ENCODE data around the gene COL6A3.

The COL6A3 gene

GRCh38 chr2:237383991-237384671 lies 29.8 kb downstream of the COL6A3 start:
- Mint-ChIP-seq H3K4me3 (no peak overlapping the region), H3K9me3 (no peaks in the 10 kb centered on the region), H3K36me3 (no peaks in the 10 kb centered on the region), H3K4me1 (no peaks in the 10 kb centered on the region), H3K27me3 (no peaks in the 10 kb centered on the region), H3K27ac (no peak overlapping the region)

- Mint-ChIP-seq H3K36me3 (no peaks in the 10 kb centered on the region), H3K9me3 (no peaks in the 10 kb centered on the region), H3K27me3 (no peaks in the 10 kb centered on the region), H3K27ac (no peak overlapping the region), H3K4me3 (no peak overlapping the region), H3K4me1 (no peaks in the 10 kb centered on the region)
Observed at GRCh38 chr2:237380768-237381167, 33.2 kb downstream of the COL6A3 start.

- H3K27me3 Mint-ChIP-seq = no peaks in the 10 kb centered on the region
- H3K4me1 Mint-ChIP-seq = no peaks in the 10 kb centered on the region
- peaks cover 1% of the 10 kb centered on the region for H3K36me3 Mint-ChIP-seq
- H3K4me3 Mint-ChIP-seq = no peak overlapping the region
- H3K9me3 Mint-ChIP-seq = no peaks in the 10 kb centered on the region
- no peak overlapping the region for H3K27ac Mint-ChIP-seq
Observed at GRCh38 chr2:237379636-237380035, 34.3 kb downstream of the COL6A3 start.

GRCh38 chr2:237378650-237379049 lies 35.3 kb downstream of the COL6A3 start:
- Mint-ChIP-seq H3K4me1 (no peaks in the 10 kb centered on the region), H3K27me3 (no peaks in the 10 kb centered on the region), H3K27ac (no peak overlapping the region)

GRCh38 chr2:237374284-237375060 lies 39.5 kb downstream of the COL6A3 start:
- no peaks in the 10 kb centered on the region for H3K9me3 Mint-ChIP-seq
- H3K27me3 Mint-ChIP-seq = no peaks in the 10 kb centered on the region
- no peak overlapping the region for H3K4me3 Mint-ChIP-seq
- peaks cover 1% of the 10 kb centered on the region for H3K36me3 Mint-ChIP-seq
- H3K4me1 Mint-ChIP-seq = no peaks in the 10 kb centered on the region
- no peak overlapping the region for H3K27ac Mint-ChIP-seq

More at GRCh38 chr2:237378650-237379049, 35.3 kb downstream of the COL6A3 start:
- Mint-ChIP-seq H3K36me3 (peaks cover 1% of the 10 kb centered on the region), H3K9me3 (no peaks in the 10 kb centered on the region), H3K4me3 (no peak overlapping the region)

GRCh38 chr2:237371856-237372255 lies 42.1 kb downstream of the COL6A3 start:
- no peaks in the 10 kb centered on the region for H3K9me3 Mint-ChIP-seq
- H3K27ac Mint-ChIP-seq = no peak overlapping the region
- peaks cover 1% of the 10 kb centered on the region for H3K36me3 Mint-ChIP-seq
- H3K4me3 Mint-ChIP-seq = no peak overlapping the region
- H3K27me3 Mint-ChIP-seq = no peaks in the 10 kb centered on the region
- no peaks in the 10 kb centered on the region for H3K4me1 Mint-ChIP-seq

GRCh38 chr2:237365671-237366070 lies 48.3 kb downstream of the COL6A3 start:
- H3K9me3 Mint-ChIP-seq = no peaks in the 10 kb centered on the region
- no peak overlapping the region for H3K4me3 Mint-ChIP-seq
- no peaks in the 10 kb centered on the region for H3K27me3 Mint-ChIP-seq
- H3K36me3 Mint-ChIP-seq = peaks cover 8% of the 10 kb centered on the region
- H3K4me1 Mint-ChIP-seq = no peaks in the 10 kb centered on the region
- H3K27ac Mint-ChIP-seq = no peak overlapping the region

GRCh38 chr2:237364655-237365054 lies 49.3 kb downstream of the COL6A3 start:
- Mint-ChIP-seq H3K27ac (no peak overlapping the region), H3K27me3 (no peaks in the 10 kb centered on the region), H3K9me3 (no peaks in the 10 kb centered on the region), H3K4me3 (no peak overlapping the region), H3K4me1 (no peaks in the 10 kb centered on the region), H3K36me3 (peaks cover 8% of the 10 kb centered on the region)

- no peak overlapping the region for H3K4me3 Mint-ChIP-seq
Observed at GRCh38 chr2:237361194-237362004, 52.6 kb downstream of the COL6A3 start.

GRCh38 chr2:237359894-237360780 lies 53.8 kb downstream of the COL6A3 start:
- Mint-ChIP-seq H3K9me3 (no peaks in the 10 kb centered on the region), H3K4me3 (no peak overlapping the region), H3K27me3 (no peaks in the 10 kb centered on the region), H3K4me1 (no peaks in the 10 kb centered on the region), H3K27ac (no peak overlapping the region), H3K36me3 (peaks cover 2% of the 10 kb centered on the region)

More at GRCh38 chr2:237361194-237362004, 52.6 kb downstream of the COL6A3 start:
- Mint-ChIP-seq H3K36me3 (peaks cover 5% of the 10 kb centered on the region), H3K9me3 (no peaks in the 10 kb centered on the region), H3K4me1 (no peaks in the 10 kb centered on the region), H3K27me3 (no peaks in the 10 kb centered on the region), H3K27ac (no peak overlapping the region)

- Mint-ChIP-seq H3K4me1 (no peaks in the 10 kb centered on the region), H3K27me3 (no peaks in the 10 kb centered on the region), H3K9me3 (no peaks in the 10 kb centered on the region), H3K27ac (no peak overlapping the region), H3K4me3 (no peak overlapping the region), H3K36me3 (peaks cover 2% of the 10 kb centered on the region)
Observed at GRCh38 chr2:237359518-237359840, 54.5 kb downstream of the COL6A3 start.

GRCh38 chr2:237358721-237359517 lies 55.0 kb downstream of the COL6A3 start:
- Mint-ChIP-seq H3K4me1 (no peaks in the 10 kb centered on the region), H3K9me3 (no peaks in the 10 kb centered on the region), H3K4me3 (no peak overlapping the region), H3K36me3 (peaks cover 2% of the 10 kb centered on the region), H3K27ac (no peak overlapping the region), H3K27me3 (no peaks in the 10 kb centered on the region)

GRCh38 chr2:237355701-237356100 lies 58.3 kb downstream of the COL6A3 start:
- H3K4me3 Mint-ChIP-seq = no peak overlapping the region
- no peaks in the 10 kb centered on the region for H3K9me3 Mint-ChIP-seq
- H3K27ac Mint-ChIP-seq = no peak overlapping the region
- H3K36me3 Mint-ChIP-seq = no peaks in the 10 kb centered on the region
- no peaks in the 10 kb centered on the region for H3K27me3 Mint-ChIP-seq
- no peaks in the 10 kb centered on the region for H3K4me1 Mint-ChIP-seq

- no peak overlapping the region for H3K27ac Mint-ChIP-seq
- H3K4me1 Mint-ChIP-seq = no peaks in the 10 kb centered on the region
- no peaks in the 10 kb centered on the region for H3K9me3 Mint-ChIP-seq
- no peaks in the 10 kb centered on the region for H3K36me3 Mint-ChIP-seq
- no peaks in the 10 kb centered on the region for H3K27me3 Mint-ChIP-seq
- H3K4me3 Mint-ChIP-seq = no peak overlapping the region
Observed at GRCh38 chr2:237354892-237355291, 59.1 kb downstream of the COL6A3 start.

Data from activated naive CD4-positive, alpha-beta T cell treated with anti-CD3 and anti-CD28 coated beads, Interleukin-2, amount 50 U/mL, for 24 hours (primary cell).